Stimulated activated CD4-positive, alpha-beta T cell treated with anti-CD3 and anti-CD28 coated beads, Interleukin-4, amount 100 ng/mL, for 48 hours (primary cell): Measurements from ENCODE around the gene CABLES2.

Source experiments
- DNase-seq, 2 donors: peaks; one replicate each; pipeline ENCODE4 v3.0.0-alpha.2; 2020; ENCODE audit warnings: low read depth in 2 of 2

The CABLES2 gene

GRCh38 chr20:62346398-62347150, 60.5 kb downstream of the CABLES2 start:
- DNase-seq, result no peak

- DNase-seq, result no peak
Measured at GRCh38 chr20:62345681-62346370, 61.3 kb downstream of the CABLES2 start.

- no peak for DNase-seq
Measured at GRCh38 chr20:62344782-62345181, 62.3 kb downstream of the CABLES2 start.

- no peak for DNase-seq
Measured at GRCh38 chr20:62344092-62344491, 63.0 kb downstream of the CABLES2 start.

GRCh38 chr20:62342910-62343309, 64.2 kb downstream of the CABLES2 start:
- no peak for DNase-seq

- no peak for DNase-seq
Measured at GRCh38 chr20:62339647-62340062, 67.4 kb downstream of the CABLES2 start.
